ENCODE measurements around the gene GARNL3. TPM values are rescaled to one million over a fixed set of nuclear protein-coding genes. Genes with fewer than 3 reads are reported as not detected.
A peak's percentile ranks its signal among the peaks of the same experiment; 100 is the strongest.

The GARNL3 gene
- polyA plus RNA-seq, 1 donor = 24.0 TPM

DNA sequence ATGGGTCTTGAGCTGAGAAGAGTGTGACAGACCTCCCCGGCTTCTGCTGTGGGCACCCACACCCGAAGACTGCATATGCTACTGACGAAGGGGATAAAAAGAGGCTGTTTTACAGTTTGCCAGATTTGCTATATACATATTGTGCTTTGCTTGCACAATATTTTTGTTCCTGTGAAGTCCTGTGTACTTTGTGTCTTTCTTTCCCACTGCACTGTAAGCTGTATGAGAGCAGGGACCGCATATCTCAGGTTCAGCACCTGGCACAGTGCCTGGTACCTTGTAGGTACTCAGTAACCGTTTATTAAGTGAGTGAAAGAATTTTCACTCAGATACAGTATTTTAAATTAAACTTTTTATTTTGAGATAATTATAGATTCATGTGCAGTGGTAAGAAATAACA is 8.2 kb upstream of the GARNL3 start:
- no CpG with 5 or more reads among the region's 5 CpGs for WGBS (ENCODE audit: insufficient coverage, low lambda C conversion rate)
- DNase-seq = no peak
- Histone ChIP-seq H3K36me3 (ENCODE audit: control insufficient read depth, insufficient read depth, low read length) (no peaks in the 10 kb centered on the region), H3K27me3 (ENCODE audit: control insufficient read depth, insufficient read depth, low read length) (no peaks in the 10 kb centered on the region), H3K9me3 (ENCODE audit: control insufficient read depth, low read depth, low read length) (no peaks in the 10 kb centered on the region), H3K4me3 (ENCODE audit: low read length) (no peak overlapping the region), H3K27ac (ENCODE audit: low read length) (no peak overlapping the region), H3K4me1 (ENCODE audit: control insufficient read depth, insufficient read depth, low read length) (no peaks in the 10 kb centered on the region)

- Histone ChIP-seq H3K27me3 (ENCODE audit: control insufficient read depth, insufficient read depth, low read length) (no peaks in the 10 kb centered on the region), H3K36me3 (ENCODE audit: control insufficient read depth, insufficient read depth, low read length) (no peaks in the 10 kb centered on the region), H3K4me1 (ENCODE audit: control insufficient read depth, insufficient read depth, low read length) (no peaks in the 10 kb centered on the region), H3K9me3 (ENCODE audit: control insufficient read depth, low read depth, low read length) (no peaks in the 10 kb centered on the region), H3K4me3 (ENCODE audit: low read length) (no peak overlapping the region), H3K27ac (ENCODE audit: low read length) (no peak overlapping the region)
- no CpG with 5 or more reads among the region's 7 CpGs for WGBS (ENCODE audit: insufficient coverage, low lambda C conversion rate)
- no peak for DNase-seq
These were observed 5.7 kb upstream of the GARNL3 start for GRCh38 chr9:127258606-127259471.

DNA sequence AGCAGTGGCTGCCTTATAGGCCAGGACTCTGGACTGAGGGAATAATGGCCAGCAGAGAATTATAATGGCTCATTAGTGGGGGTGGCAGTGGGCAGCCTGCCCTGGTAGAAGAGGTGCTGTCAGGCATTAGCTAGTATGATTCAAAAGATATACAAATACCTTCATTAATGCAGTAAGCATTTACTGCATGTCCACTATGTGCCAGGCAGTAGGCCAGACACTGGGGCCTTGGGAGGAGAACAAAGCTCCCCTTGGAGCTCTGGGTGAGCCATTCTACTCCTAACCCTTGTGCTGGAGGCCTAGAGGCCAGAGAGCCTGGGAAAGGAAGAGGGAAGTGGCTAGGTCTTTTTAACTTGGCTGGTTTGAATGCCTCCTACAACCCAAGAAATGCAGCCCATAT is 2.0 kb upstream of the GARNL3 start:
- no peaks in the 10 kb centered on the region for H3K4me1 ChIP-seq (ENCODE audit: control insufficient read depth, insufficient read depth, low read length)
- H3K36me3 ChIP-seq (ENCODE audit: control insufficient read depth, insufficient read depth, low read length) = no peaks in the 10 kb centered on the region
- DNase-seq = no peak
- H3K9me3 ChIP-seq (ENCODE audit: control insufficient read depth, low read depth, low read length) = no peaks in the 10 kb centered on the region
- no peak overlapping the region for H3K4me3 ChIP-seq (ENCODE audit: low read length)
- no peaks in the 10 kb centered on the region for H3K27me3 ChIP-seq (ENCODE audit: control insufficient read depth, insufficient read depth, low read length)
- H3K27ac ChIP-seq (ENCODE audit: low read length) = peak overlapping the region; percentile 3

GRCh38 chr9:127263237-127263636 is 1.3 kb upstream of the GARNL3 start:
- Histone ChIP-seq H3K27ac (ENCODE audit: low read length) (no peak overlapping the region), H3K9me3 (ENCODE audit: control insufficient read depth, low read depth, low read length) (no peaks in the 10 kb centered on the region), H3K27me3 (ENCODE audit: control insufficient read depth, insufficient read depth, low read length) (no peaks in the 10 kb centered on the region), H3K4me1 (ENCODE audit: control insufficient read depth, insufficient read depth, low read length) (no peaks in the 10 kb centered on the region), H3K4me3 (ENCODE audit: low read length) (no peak overlapping the region), H3K36me3 (ENCODE audit: control insufficient read depth, insufficient read depth, low read length) (no peaks in the 10 kb centered on the region)
- DNase-seq = no peak
- WGBS (ENCODE audit: insufficient coverage, low lambda C conversion rate) = 100% methylated on average over 1 of the region's 9 CpGs

GRCh38 chr9:127263664-127264063 is 910 bp upstream of the GARNL3 start:
- H3K27me3 ChIP-seq (ENCODE audit: control insufficient read depth, insufficient read depth, low read length) = no peaks in the 10 kb centered on the region
- H3K36me3 ChIP-seq (ENCODE audit: control insufficient read depth, insufficient read depth, low read length) = no peaks in the 10 kb centered on the region
- no peaks in the 10 kb centered on the region for H3K9me3 ChIP-seq (ENCODE audit: control insufficient read depth, low read depth, low read length)
- no peaks in the 10 kb centered on the region for H3K4me1 ChIP-seq (ENCODE audit: control insufficient read depth, insufficient read depth, low read length)
- no peak overlapping the region for H3K4me3 ChIP-seq (ENCODE audit: low read length)
- H3K27ac ChIP-seq (ENCODE audit: low read length) = no peak overlapping the region
- no peak for DNase-seq

GRCh38 chr9:127267793-127268525 is 3.4 kb downstream of the GARNL3 start:
- no peak for DNase-seq
- Histone ChIP-seq H3K4me1 (ENCODE audit: control insufficient read depth, insufficient read depth, low read length) (no peaks in the 10 kb centered on the region), H3K36me3 (ENCODE audit: control insufficient read depth, insufficient read depth, low read length) (no peaks in the 10 kb centered on the region), H3K4me3 (ENCODE audit: low read length) (no peak overlapping the region), H3K27ac (ENCODE audit: low read length) (no peak overlapping the region), H3K9me3 (ENCODE audit: control insufficient read depth, low read depth, low read length) (no peaks in the 10 kb centered on the region), H3K27me3 (ENCODE audit: control insufficient read depth, insufficient read depth, low read length) (no peaks in the 10 kb centered on the region)
- no CpG with 5 or more reads among the region's 5 CpGs for WGBS (ENCODE audit: insufficient coverage, low lambda C conversion rate)

- Histone ChIP-seq H3K27me3 (ENCODE audit: control insufficient read depth, insufficient read depth, low read length) (no peaks in the 10 kb centered on the region), H3K9me3 (ENCODE audit: control insufficient read depth, low read depth, low read length) (no peaks in the 10 kb centered on the region), H3K27ac (ENCODE audit: low read length) (no peak overlapping the region), H3K36me3 (ENCODE audit: control insufficient read depth, insufficient read depth, low read length) (peaks cover 2% of the 10 kb centered on the region), H3K4me1 (ENCODE audit: control insufficient read depth, insufficient read depth, low read length) (no peaks in the 10 kb centered on the region), H3K4me3 (ENCODE audit: low read length) (no peak overlapping the region)
- 50% methylated on average over 1 of the region's 1 CpG for WGBS (ENCODE audit: insufficient coverage, low lambda C conversion rate)
- DNase-seq = no peak
These were observed 4.9 kb downstream of the GARNL3 start for GRCh38 chr9:127269449-127269848.

DNA sequence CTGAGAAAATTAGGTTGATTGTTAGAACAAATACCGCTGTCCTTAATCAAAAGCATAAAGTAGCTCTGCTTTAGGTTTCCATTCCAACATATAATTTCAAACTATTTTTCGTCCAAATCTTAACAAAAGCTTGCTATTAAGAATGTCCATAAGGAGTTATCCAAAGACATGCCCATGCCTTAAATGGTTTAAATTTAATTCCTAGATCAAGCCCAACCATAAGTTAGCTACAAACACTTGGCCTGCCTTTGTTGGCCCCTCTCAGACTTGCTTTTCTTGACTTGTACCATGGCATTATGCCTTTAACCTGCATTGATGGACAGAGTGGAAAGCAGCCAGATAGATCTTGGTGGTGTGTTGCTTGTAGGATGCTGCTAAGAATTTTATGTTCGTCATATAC is 8.8 kb downstream of the GARNL3 start:
- H3K9me3 ChIP-seq (ENCODE audit: control insufficient read depth, low read depth, low read length) = no peaks in the 10 kb centered on the region
- no peak overlapping the region for H3K4me3 ChIP-seq (ENCODE audit: low read length)
- H3K4me1 ChIP-seq (ENCODE audit: control insufficient read depth, insufficient read depth, low read length) = no peaks in the 10 kb centered on the region
- WGBS (ENCODE audit: insufficient coverage, low lambda C conversion rate) = 82% methylated on average over 2 of the region's 3 CpGs
- H3K27ac ChIP-seq (ENCODE audit: low read length) = no peak overlapping the region
- peaks cover 2% of the 10 kb centered on the region for H3K36me3 ChIP-seq (ENCODE audit: control insufficient read depth, insufficient read depth, low read length)
- H3K27me3 ChIP-seq (ENCODE audit: control insufficient read depth, insufficient read depth, low read length) = no peaks in the 10 kb centered on the region
- no peak for DNase-seq

DNA sequence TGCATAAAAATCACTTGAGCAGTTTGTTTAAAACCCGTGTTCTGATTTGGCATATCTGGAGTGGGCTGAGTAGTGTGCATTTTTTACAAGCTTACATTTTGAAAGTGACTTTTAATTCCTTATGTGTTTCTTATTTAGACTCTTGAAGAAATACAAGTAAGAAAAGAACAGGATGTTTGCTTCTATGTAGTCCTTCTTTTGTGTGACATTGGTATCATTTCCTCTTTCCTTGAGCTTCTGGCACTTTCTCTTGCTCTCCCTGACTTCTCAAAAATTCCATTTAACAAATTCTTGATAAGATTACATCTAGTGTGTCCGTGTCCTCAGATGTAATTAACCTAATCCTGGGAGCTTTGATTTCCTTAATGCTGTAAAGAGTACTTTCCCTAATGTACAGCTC is 12.5 kb downstream of the GARNL3 start:
- Histone ChIP-seq H3K27ac (ENCODE audit: low read length) (no peak overlapping the region), H3K4me3 (ENCODE audit: low read length) (no peak overlapping the region), H3K4me1 (ENCODE audit: control insufficient read depth, insufficient read depth, low read length) (no peaks in the 10 kb centered on the region), H3K27me3 (ENCODE audit: control insufficient read depth, insufficient read depth, low read length) (no peaks in the 10 kb centered on the region), H3K9me3 (ENCODE audit: control insufficient read depth, low read depth, low read length) (no peaks in the 10 kb centered on the region), H3K36me3 (ENCODE audit: control insufficient read depth, insufficient read depth, low read length) (peaks cover 2% of the 10 kb centered on the region)
- 100% methylated on average over 1 of the region's 2 CpGs for WGBS (ENCODE audit: insufficient coverage, low lambda C conversion rate)
- DNase-seq = no peak

- Histone ChIP-seq H3K9me3 (ENCODE audit: control insufficient read depth, low read depth, low read length) (no peaks in the 10 kb centered on the region), H3K4me1 (ENCODE audit: control insufficient read depth, insufficient read depth, low read length) (no peaks in the 10 kb centered on the region), H3K36me3 (ENCODE audit: control insufficient read depth, insufficient read depth, low read length) (peaks cover 2% of the 10 kb centered on the region), H3K27ac (ENCODE audit: low read length) (no peak overlapping the region), H3K27me3 (ENCODE audit: control insufficient read depth, insufficient read depth, low read length) (no peaks in the 10 kb centered on the region), H3K4me3 (ENCODE audit: low read length) (no peak overlapping the region)
- WGBS (ENCODE audit: insufficient coverage, low lambda C conversion rate) = 100% methylated on average over 1 of the region's 1 CpG
- DNase-seq = no peak
These were observed 13.2 kb downstream of the GARNL3 start for GRCh38 chr9:127277770-127278169.

DNA sequence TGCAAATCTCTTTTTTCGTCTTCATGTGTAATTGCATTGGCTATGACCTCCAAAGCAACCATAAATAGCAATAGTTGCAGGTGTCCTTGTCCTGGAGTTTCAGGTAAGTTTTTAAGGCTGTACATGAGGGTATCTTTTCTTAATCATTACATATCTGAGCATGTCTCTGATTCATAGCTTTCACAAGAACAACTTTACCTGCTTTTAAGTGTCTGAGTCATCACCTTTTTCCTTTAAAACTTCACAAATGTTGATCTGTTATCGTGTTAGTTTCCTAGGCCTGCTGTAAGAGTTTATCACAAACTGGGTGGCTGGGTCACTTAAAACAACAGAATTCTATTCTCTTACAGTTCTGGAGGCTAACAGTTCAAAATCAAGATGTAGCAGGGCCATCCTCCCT is 13.8 kb downstream of the GARNL3 start:
- H3K27ac ChIP-seq (ENCODE audit: low read length) = no peak overlapping the region
- H3K4me1 ChIP-seq (ENCODE audit: control insufficient read depth, insufficient read depth, low read length) = no peaks in the 10 kb centered on the region
- DNase-seq = no peak
- H3K9me3 ChIP-seq (ENCODE audit: control insufficient read depth, low read depth, low read length) = no peaks in the 10 kb centered on the region
- 100% methylated on average over 1 of the region's 2 CpGs for WGBS (ENCODE audit: insufficient coverage, low lambda C conversion rate)
- peaks cover 2% of the 10 kb centered on the region for H3K36me3 ChIP-seq (ENCODE audit: control insufficient read depth, insufficient read depth, low read length)
- H3K27me3 ChIP-seq (ENCODE audit: control insufficient read depth, insufficient read depth, low read length) = no peaks in the 10 kb centered on the region
- no peak overlapping the region for H3K4me3 ChIP-seq (ENCODE audit: low read length)

Data from large intestine (tissue), 3 donors.